Endothelial cell of umbilical vein (primary cell): ENCODE results near the gene LDAF1. TPM values are rescaled to one million over a fixed set of nuclear protein-coding genes. Genes with fewer than 3 reads are reported as not detected.

Source experiments
- BruUV-seq: library from RNA; stranded (reverse); fragments of 400-500 nt; replicated peaks from 2 replicates; lab custom pipeline; 2021; lab: Mats Ljungman, UMichigan
- CTCF ChIA-PET: fragments of 300-600, 350-600 bp; sonication (Branson Sonifier 250); formaldehyde crosslinking; loops from one replicate; lab custom pipeline; 2021; ENCODE audit warnings: antibody characterized with exemption, inconsistent platforms; lab: Charles Lee
- POLR2A ChIA-PET: fragments of 300-600, 350-600 bp; sonication (Branson Sonifier 250); formaldehyde crosslinking; loops from one replicate; lab custom pipeline; 2021; ENCODE audit warnings: antibody characterized with exemption, inconsistent platforms; lab: Charles Lee
- DNase-seq: peaks from one replicate; pipeline ENCODE4 v3.0.0-alpha.2; 2011; ENCODE audit warnings: low read depth, low spot score
- FAIRE-seq: peaks from 2 replicates; lab custom pipeline; 2011; peaks lifted over from hg19 to GRCh38; lab: Jason Lieb, UNC
- H2AFZ ChIP-seq: 2 replicates; pipeline ENCODE4 v1.6.0; 2012; ENCODE audit warnings: low read depth, low read length, control low read depth, inconsistent platforms
- H3K27ac ChIP-seq: 2 replicates; pipeline ENCODE4 v1.5.1; 2011; ENCODE audit warnings: low read depth, mild to moderate bottlenecking, control low read depth, low read length, moderate library complexity; ENCODE audit not compliant: insufficient read depth
- H3K27me3 ChIP-seq, 2 experiments: 2 replicates each; pipeline versions ENCODE4 v1.6.0 to v1.6.1; 2011; ENCODE audit warnings: low read length in 2 of 2, mixed read lengths in 1 of 2; ENCODE audit not compliant: control insufficient read depth in 2 of 2, insufficient read depth in 2 of 2
- H3K36me3 ChIP-seq, 2 experiments: 2 replicates in 1 of 2; 3 replicates in 1 of 2; pipeline ENCODE4 v1.5.1; 2011; ENCODE audit warnings: low read length in 2 of 2, mild to moderate bottlenecking in 1 of 2, moderate library complexity in 1 of 2; ENCODE audit not compliant: control insufficient read depth in 2 of 2, insufficient read depth in 2 of 2; ENCODE audit errors: extremely low read depth in 1 of 2
- H3K4me1 ChIP-seq: 3 replicates; pipeline ENCODE4 v1.5.1; 2011; ENCODE audit warnings: mild to moderate bottlenecking, low read length; ENCODE audit not compliant: control insufficient read depth, insufficient read depth; ENCODE audit errors: extremely low read depth
- H3K4me2 ChIP-seq: 2 replicates; pipeline ENCODE4 v1.6.1; 2011; ENCODE audit warnings: low read length, control low read depth, mixed read lengths; ENCODE audit not compliant: insufficient read depth
- H3K4me3 ChIP-seq, 3 experiments: fragments of 200-600 bp in 1 of 3; sonication (generic), shearing (Covaris generic) in 1 of 3; replicated peaks in 1 of 3; 2 replicates each; pipeline ENCODE4 v1.5.1; 2011 to 2016; ENCODE audit warnings: control low read depth in 3 of 3, low read length in 3 of 3, mild to moderate bottlenecking in 2 of 3, inconsistent platforms in 1 of 3, low read depth in 1 of 3, moderate library complexity in 1 of 3; ENCODE audit not compliant: insufficient read depth in 1 of 3
- H3K79me2 ChIP-seq: 2 replicates; pipeline ENCODE4 v1.6.0; 2012; ENCODE audit warnings: low read length, inconsistent platforms; ENCODE audit not compliant: control insufficient read depth, insufficient read depth
- H3K9ac ChIP-seq: replicated peaks from 2 replicates; pipeline ENCODE3; 2011; ENCODE audit warnings: low read length, control low read depth; ENCODE audit not compliant: insufficient read depth; ENCODE audit errors: extremely low read depth
- H3K9me1 ChIP-seq: replicated peaks from 3 replicates; pipeline ENCODE4 v1.6.0; 2011; ENCODE audit warnings: mild to moderate bottlenecking, low read length; ENCODE audit not compliant: control insufficient read depth, insufficient read depth; ENCODE audit errors: extremely low read depth
- H3K9me3 ChIP-seq: replicated peaks from 2 replicates; pipeline ENCODE4 v1.5.1; 2012; ENCODE audit warnings: low read length, inconsistent platforms; ENCODE audit not compliant: control insufficient read depth, insufficient read depth
- H4K20me1 ChIP-seq: replicated peaks from 2 replicates; pipeline ENCODE3; 2011; ENCODE audit warnings: mild to moderate bottlenecking, low read length; ENCODE audit not compliant: control insufficient read depth, insufficient read depth; ENCODE audit errors: extremely low read depth
- CTCF ChIP-seq, 2 donors: IDR thresholded peaks; 1 replicate in 1 of 2; 2 replicates in 1 of 2; pipeline ENCODE4 v1.5.1; 2011; ENCODE audit warnings: low read length in 2 of 2, mild to moderate bottlenecking in 2 of 2, moderate library complexity in 2 of 2, control low read depth in 1 of 2, inconsistent platforms in 1 of 2, low read depth in 1 of 2; ENCODE audit not compliant: insufficient read depth in 1 of 2; ENCODE audit errors: extremely low read depth in 1 of 2
- EZH2 ChIP-seq: IDR thresholded peaks from 2 replicates; pipeline ENCODE4 v1.6.1; 2012; ENCODE audit warnings: borderline replicate concordance, low read depth, mild to moderate bottlenecking, moderate library complexity, low read length, inconsistent platforms; ENCODE audit not compliant: severe bottlenecking
- FOS ChIP-seq: IDR thresholded peaks from 2 replicates; pipeline ENCODE4 v1.6.1; 2011; ENCODE audit warnings: mild to moderate bottlenecking, low read length, moderate library complexity, borderline replicate concordance; ENCODE audit not compliant: insufficient read depth
- GATA2 ChIP-seq: IDR thresholded peaks from 2 replicates; pipeline ENCODE4 v1.7.0; 2011; ENCODE audit warnings: low read depth, mild to moderate bottlenecking, moderate library complexity, mixed read lengths, low read length; ENCODE audit not compliant: insufficient read length, insufficient read depth
- JUN ChIP-seq: IDR thresholded peaks from 2 replicates; pipeline ENCODE4 v1.6.1; 2011; ENCODE audit warnings: borderline replicate concordance, low read depth; ENCODE audit not compliant: insufficient read length, insufficient read depth
- MAX ChIP-seq: IDR thresholded peaks from 2 replicates; pipeline ENCODE4 v1.6.1; 2011; ENCODE audit not compliant: insufficient read depth, insufficient read length
- MYC ChIP-seq: IDR thresholded peaks from one replicate; pipeline ENCODE4 v1.6.1; 2011; ENCODE audit warnings: mild to moderate bottlenecking, low read depth, low read length
- POLR2A ChIP-seq: IDR thresholded peaks from 2 replicates; pipeline ENCODE4 v1.6.1; 2012; ENCODE audit warnings: low read depth, mild to moderate bottlenecking, control low read depth, low read length
- POLR2AphosphoS5 ChIP-seq: IDR thresholded peaks from 2 replicates; pipeline ENCODE4 v1.6.1; 2012; ENCODE audit warnings: low read depth, mild to moderate bottlenecking, control low read depth, low read length, moderate library complexity; ENCODE audit not compliant: insufficient read depth
- dilution Hi-C: fragments of 300-500 bp; cut with MboI; formaldehyde crosslinking; loops from one replicate; pipeline ENCODE4 v1.15.0; 2019; ENCODE audit warnings: low sequenced_read_pairs; ENCODE audit not compliant: extremely low pct_ligation_motif_present
- intact Hi-C: fragments of 100-400 bp; cut with micrococcal nuclease; formaldehyde crosslinking; loops from one replicate; pipeline ENCODE4 v1.10.0; 2022
- polyA plus RNA-seq, 4 experiments: library from polyadenylated mRNA; depleted of rRNA in 3 of 4; stranded (reverse) in 3 of 4; unstranded in 1 of 4; fragments of >200 nt; gene quantifications; 2 replicates each; pipeline versions ENCODE4 v1.2.1 to v1.2.3, GENCODE V29; 2011 to 2012; ENCODE audit warnings: missing spikeins in 1 of 4
- total RNA-seq: library from RNA; stranded (reverse); gene quantifications from 2 replicates; pipeline ENCODE4 v1.2.3, GENCODE V29; 2021

The LDAF1 gene
- total and polyA plus RNA-seq, 2 donors (not counting 3 experiments of a cell fraction or from before 2014, with no cell fraction given), result 20.4 to 37.5 TPM

GRCh38 chr16:21192991-21193390 is 34.5 kb downstream of the LDAF1 start:
- DNase-seq, result no peak
- Histone ChIP-seq H3K79me2 (no peaks in the 10 kb centered on the region), H3K9ac (no peak overlapping the region), H3K4me2 (no peak overlapping the region), H3K36me3 (no peaks in the 10 kb centered on the region), H4K20me1 (no peaks in the 10 kb centered on the region), H3K4me1 (peaks cover 6% of the 10 kb centered on the region), H3K9me3 (no peaks in the 10 kb centered on the region), H3K27me3 (peaks cover 12 to 13% of the 10 kb centered on the region in 2 experiments), H3K27ac (no peak overlapping the region), H2AFZ (no peak overlapping the region), H3K9me1 (no peaks in the 10 kb centered on the region), H3K4me3 (no peak overlapping the region)
- BruUV-seq, result no TSS peak
- no peak for TF ChIP-seq FOS
- no peak for TF ChIP-seq GATA2
- TF ChIP-seq EZH2, result no peak
- TF ChIP-seq MAX, result no peak
- no peak for TF ChIP-seq CTCF (IDR thresholded peaks at IDR 0.05; ENCODE audit: extremely low read depth in 1 of 2, insufficient read depth in 1 of 2, low read depth in 1 of 2, low read length in 2 of 2)
- TF ChIP-seq JUN, result no peak
- TF ChIP-seq POLR2AphosphoS5, result no peak
- no peak for TF ChIP-seq POLR2A
- no peak for TF ChIP-seq MYC
- dilution Hi-C loops (no loop called here), intact Hi-C loops (no loop called here)
- no peak for FAIRE-seq
- POLR2A ChIA-PET, result no interaction called here
- CTCF ChIA-PET, result interaction anchor here (0.9 to 1.6 kb wide), 2 partner anchors 36 to 108 kb away, joined by 4 read pairs; no protein-coding TSS in a partner anchor
